Astrocyte (in vitro differentiated cells and primary cell): ENCODE measurements around the gene DGKZ. TPM values are rescaled to one million over a fixed set of nuclear protein-coding genes. Genes with fewer than 3 reads are reported as not detected.

Source experiments
- DNase-seq: peaks from one replicate; pipeline ENCODE4 v3.0.0-alpha.2; 2010; ENCODE audit warnings: low read depth
- FAIRE-seq: peaks from 2 replicates; lab custom pipeline; 2011; peaks lifted over from hg19 to GRCh38; lab: Jason Lieb, UNC
- H2AFZ ChIP-seq: 2 replicates; pipeline ENCODE4 v1.6.0; 2012; ENCODE audit warnings: low read depth, low read length, inconsistent platforms
- H3K27ac ChIP-seq: 2 replicates; pipeline ENCODE4 v1.5.1; 2011; ENCODE audit warnings: low read depth, low read length, inconsistent platforms
- H3K27me3 ChIP-seq: 2 replicates; pipeline ENCODE4 v1.6.0; 2011; ENCODE audit warnings: low read length, inconsistent platforms; ENCODE audit not compliant: insufficient read depth
- H3K36me3 ChIP-seq: 2 replicates; pipeline ENCODE4 v1.5.1; 2011; ENCODE audit warnings: low read length, inconsistent platforms; ENCODE audit not compliant: insufficient read depth
- H3K4me1 ChIP-seq: 2 replicates; pipeline ENCODE4 v1.5.1; 2011; ENCODE audit warnings: low read length, inconsistent platforms; ENCODE audit not compliant: insufficient read depth
- H3K4me2 ChIP-seq: 2 replicates; pipeline ENCODE4 v1.6.0; 2012; ENCODE audit warnings: low read length, inconsistent platforms
- H3K4me3 ChIP-seq: 2 replicates; pipeline ENCODE4 v1.5.1; 2011; ENCODE audit warnings: low read depth, mild to moderate bottlenecking, low read length, inconsistent platforms; ENCODE audit not compliant: insufficient read depth
- H3K79me2 ChIP-seq: 2 replicates; pipeline ENCODE4 v1.6.0; 2012; ENCODE audit warnings: mild to moderate bottlenecking, low read length, inconsistent platforms; ENCODE audit not compliant: insufficient read depth
- H3K9ac ChIP-seq: 2 replicates; pipeline ENCODE4 v1.6.0; 2012; ENCODE audit warnings: mild to moderate bottlenecking, low read length, inconsistent platforms
- H3K9me3 ChIP-seq: 2 replicates; pipeline ENCODE4 v1.5.1; 2012; ENCODE audit warnings: low read depth, mild to moderate bottlenecking, low read length, inconsistent platforms; ENCODE audit not compliant: insufficient read depth
- H4K20me1 ChIP-seq: 2 replicates; pipeline ENCODE4 v1.6.0; 2012; ENCODE audit warnings: low read length, inconsistent platforms; ENCODE audit not compliant: insufficient read depth
- H3K27ac Mint-ChIP-seq: one replicate; pipeline ENCODE4 v1.8.0; 2021; ENCODE audit warnings: mild to moderate bottlenecking, mixed read lengths; ENCODE audit not compliant: unreplicated experiment
- H3K27me3 Mint-ChIP-seq: one replicate; pipeline ENCODE4 v1.8.0; 2021; ENCODE audit warnings: low read depth, mixed read lengths; ENCODE audit not compliant: unreplicated experiment
- H3K36me3 Mint-ChIP-seq: one replicate; pipeline ENCODE4 v1.8.0; 2021; ENCODE audit warnings: low read depth, mixed read lengths; ENCODE audit not compliant: unreplicated experiment
- H3K4me1 Mint-ChIP-seq: one replicate; pipeline ENCODE4 v1.8.0; 2021; ENCODE audit warnings: low read depth, mixed read lengths; ENCODE audit not compliant: unreplicated experiment
- H3K4me3 Mint-ChIP-seq: one replicate; pipeline ENCODE4 v1.8.0; 2021; ENCODE audit warnings: mild to moderate bottlenecking, moderate library complexity, mixed read lengths; ENCODE audit not compliant: unreplicated experiment
- H3K9me3 Mint-ChIP-seq: one replicate; pipeline ENCODE4 v1.8.0; 2021; ENCODE audit warnings: mild to moderate bottlenecking, mixed read lengths; ENCODE audit not compliant: unreplicated experiment
- EZH2 ChIP-seq: IDR thresholded peaks from 2 replicates; pipeline ENCODE4 v1.6.1; 2012; ENCODE audit warnings: mild to moderate bottlenecking, low read length, inconsistent platforms; ENCODE audit not compliant: insufficient read depth
- total RNA-seq: library from RNA; stranded (reverse); gene quantifications from 2 replicates; pipeline ENCODE4 v1.2.1, GENCODE V29; 2021
- TF ChIP-seq, protein P1 (sequence below): IDR thresholded peaks from 2 replicates; pipeline ENCODE4 v1.5.1; 2011; ENCODE audit warnings: low read depth, mild to moderate bottlenecking, inconsistent platforms, low read length, moderate library complexity; ENCODE audit not compliant: insufficient read depth

Gene DGKZ
- total RNA-seq, 1 donor from 2014 or later, result 59.3 TPM

DNA sequence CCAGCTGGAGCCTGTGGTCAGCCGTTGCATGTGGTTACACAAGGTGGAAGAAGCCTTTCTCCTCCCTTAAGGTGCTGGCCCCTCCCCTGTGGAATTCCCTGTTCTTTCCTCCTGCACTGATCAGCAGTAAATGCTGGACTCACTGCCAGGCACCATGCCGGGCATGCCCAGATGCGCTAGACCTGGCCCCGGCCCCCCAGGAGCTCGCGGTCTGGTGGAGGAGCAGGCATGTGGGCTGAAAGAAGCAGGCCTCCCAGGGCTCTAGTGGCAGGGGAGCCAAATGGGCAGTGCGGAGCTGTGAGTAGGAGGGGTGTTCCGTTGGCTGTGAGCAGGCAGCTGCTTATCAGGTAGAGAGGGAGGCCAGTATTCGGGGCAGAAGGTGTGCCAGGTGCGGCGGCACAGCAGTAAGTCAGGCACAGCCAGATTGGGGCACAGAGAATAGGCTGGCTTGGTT is 10.2 kb downstream of the DGKZ start:
- H3K27me3 Mint-ChIP-seq, result no peaks in the 10 kb centered on the region
- peaks cover 16% of the 10 kb centered on the region for H3K4me1 Mint-ChIP-seq
- Histone ChIP-seq H4K20me1 (peaks cover 57% of the 10 kb centered on the region), H3K9ac (no peak overlapping the region), H2AFZ (no peak overlapping the region), H3K4me2 (no peak overlapping the region), H3K9me3 (no peaks in the 10 kb centered on the region), H3K27me3 (no peaks in the 10 kb centered on the region), H3K4me3 (no peak overlapping the region), H3K27ac (no peak overlapping the region), H3K4me1 (peaks cover 18% of the 10 kb centered on the region), H3K79me2 (peaks cover 65% of the 10 kb centered on the region), H3K36me3 (no peaks in the 10 kb centered on the region)
- FAIRE-seq (no peak), DNase-seq (no peak)
- no peak overlapping the region for H3K27ac Mint-ChIP-seq
- TF ChIP-seq EZH2, result no peak
- peaks cover 6% of the 10 kb centered on the region for H3K36me3 Mint-ChIP-seq
- H3K4me3 Mint-ChIP-seq, result no peak overlapping the region
- H3K9me3 Mint-ChIP-seq, result no peaks in the 10 kb centered on the region

DNA sequence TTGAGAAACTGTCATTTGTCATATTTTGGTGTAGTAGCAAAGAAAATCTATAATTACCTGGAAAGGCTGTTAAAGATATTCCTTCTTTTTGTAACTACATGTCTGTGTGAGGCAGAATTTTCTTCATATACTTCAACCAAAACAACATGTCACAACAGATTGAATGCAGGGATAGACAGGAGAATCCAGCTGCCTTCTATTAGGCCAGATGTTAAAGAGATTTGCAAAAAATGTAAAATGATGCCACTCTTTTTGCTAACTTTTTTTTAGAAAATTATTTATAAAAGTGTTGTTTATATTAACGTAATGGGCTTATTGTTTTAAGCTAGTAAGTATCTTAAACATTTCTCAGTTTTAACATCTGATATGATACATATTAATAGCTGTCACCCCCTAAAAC is 12.7 kb downstream of the DGKZ start:
- Histone ChIP-seq H3K4me1 (peaks cover 34% of the 10 kb centered on the region), H3K36me3 (no peaks in the 10 kb centered on the region), H3K9me3 (no peaks in the 10 kb centered on the region), H2AFZ (no peak overlapping the region), H3K27me3 (no peaks in the 10 kb centered on the region), H3K4me3 (no peak overlapping the region), H3K27ac (no peak overlapping the region), H3K4me2 (no peak overlapping the region), H3K79me2 (peaks cover 60% of the 10 kb centered on the region), H4K20me1 (peaks cover 55% of the 10 kb centered on the region), H3K9ac (no peak overlapping the region)
- Mint-ChIP-seq H3K27me3 (no peaks in the 10 kb centered on the region), H3K4me1 (peaks cover 27% of the 10 kb centered on the region), H3K4me3 (no peak overlapping the region), H3K36me3 (peaks cover 6% of the 10 kb centered on the region), H3K27ac (no peak overlapping the region), H3K9me3 (no peaks in the 10 kb centered on the region)
- no peak for FAIRE-seq
- no peak for DNase-seq
- no peak for TF ChIP-seq EZH2
- TF ChIP-seq, protein P1, sequence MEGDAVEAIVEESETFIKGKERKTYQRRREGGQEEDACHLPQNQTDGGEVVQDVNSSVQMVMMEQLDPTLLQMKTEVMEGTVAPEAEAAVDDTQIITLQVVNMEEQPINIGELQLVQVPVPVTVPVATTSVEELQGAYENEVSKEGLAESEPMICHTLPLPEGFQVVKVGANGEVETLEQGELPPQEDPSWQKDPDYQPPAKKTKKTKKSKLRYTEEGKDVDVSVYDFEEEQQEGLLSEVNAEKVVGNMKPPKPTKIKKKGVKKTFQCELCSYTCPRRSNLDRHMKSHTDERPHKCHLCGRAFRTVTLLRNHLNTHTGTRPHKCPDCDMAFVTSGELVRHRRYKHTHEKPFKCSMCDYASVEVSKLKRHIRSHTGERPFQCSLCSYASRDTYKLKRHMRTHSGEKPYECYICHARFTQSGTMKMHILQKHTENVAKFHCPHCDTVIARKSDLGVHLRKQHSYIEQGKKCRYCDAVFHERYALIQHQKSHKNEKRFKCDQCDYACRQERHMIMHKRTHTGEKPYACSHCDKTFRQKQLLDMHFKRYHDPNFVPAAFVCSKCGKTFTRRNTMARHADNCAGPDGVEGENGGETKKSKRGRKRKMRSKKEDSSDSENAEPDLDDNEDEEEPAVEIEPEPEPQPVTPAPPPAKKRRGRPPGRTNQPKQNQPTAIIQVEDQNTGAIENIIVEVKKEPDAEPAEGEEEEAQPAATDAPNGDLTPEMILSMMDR, result no peak

DNA sequence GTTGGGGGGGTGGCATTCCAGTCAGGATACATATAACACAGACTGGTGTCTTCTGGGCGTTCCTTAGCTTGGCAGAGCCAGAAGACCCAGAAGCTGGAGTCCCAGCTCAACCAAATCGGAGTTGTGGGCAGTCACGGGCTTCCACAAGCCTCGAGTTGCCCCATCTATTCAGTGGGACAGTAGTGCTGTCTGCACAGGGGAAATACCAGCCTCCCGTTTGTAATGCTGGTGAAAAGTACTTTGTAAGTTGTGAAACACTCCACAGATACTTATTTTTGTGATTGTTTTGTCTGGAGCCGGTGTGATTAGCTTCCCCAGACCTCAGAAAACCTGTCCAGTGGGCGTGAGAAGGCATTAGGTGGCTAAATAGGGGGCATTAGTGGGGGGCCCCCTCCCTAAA is 13.6 kb downstream of the DGKZ start:
- peaks cover 60% of the 10 kb centered on the region for H3K79me2 ChIP-seq
- Mint-ChIP-seq H3K4me1 (peaks cover 27% of the 10 kb centered on the region), H3K27ac (no peak overlapping the region), H3K9me3 (no peaks in the 10 kb centered on the region), H3K27me3 (no peaks in the 10 kb centered on the region), H3K36me3 (peaks cover 5% of the 10 kb centered on the region), H3K4me3 (no peak overlapping the region)
- H3K4me2 ChIP-seq, result peak overlapping the region; percentile 70
- TF ChIP-seq, protein P1, result no peak
- TF ChIP-seq EZH2, result no peak
- H2AFZ ChIP-seq, result no peak overlapping the region
- no peaks in the 10 kb centered on the region for H3K36me3 ChIP-seq
- H3K4me1 ChIP-seq, result peaks cover 34% of the 10 kb centered on the region
- H3K27me3 ChIP-seq, result no peaks in the 10 kb centered on the region
- DNase-seq, result no peak
- peak overlapping the region; percentile 47 for H3K9ac ChIP-seq
- no peak for FAIRE-seq
- H4K20me1 ChIP-seq, result peaks cover 64% of the 10 kb centered on the region
- H3K9me3 ChIP-seq, result no peaks in the 10 kb centered on the region
- H3K27ac ChIP-seq, result peak overlapping the region; percentile 8
- H3K4me3 ChIP-seq, result no peak overlapping the region
